ENCODE data around the gene NEGR1. TPM values are rescaled to one million over a fixed set of nuclear protein-coding genes. Genes with fewer than 3 reads are reported as not detected.
A peak's percentile ranks its signal among the peaks of the same experiment; 100 is the strongest.

Gene NEGR1
- total and polyA plus RNA-seq, 2 experiments from 2014 or later = 1.0 to 2.8 TPM

DNA sequence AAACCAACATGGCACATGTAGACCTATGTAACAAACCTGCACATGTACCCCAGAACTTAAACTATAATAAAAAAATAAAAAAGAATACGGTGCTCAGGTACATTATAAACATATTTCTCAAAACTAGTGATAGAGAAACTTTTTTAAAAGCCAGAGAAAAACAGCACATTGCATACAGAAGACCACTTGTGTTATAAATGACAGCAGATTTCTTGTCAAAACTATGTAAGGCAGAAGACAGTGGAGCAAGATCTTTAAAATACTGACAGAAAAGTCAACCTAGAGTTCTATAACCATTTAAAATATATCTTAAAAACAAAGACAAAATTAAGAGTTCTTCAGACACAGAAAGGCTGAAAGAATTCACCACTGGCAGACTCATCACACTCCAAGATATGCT is 144.7 kb downstream of the NEGR1 start:
- H3K79me2 ChIP-seq = no peaks in the 10 kb centered on the region
- no peaks in the 10 kb centered on the region for H3K9me2 ChIP-seq (replicated peaks; ENCODE audit: insufficient read depth)
- H3K27me3 ChIP-seq = no peaks in the 10 kb centered on the region
- no peaks in the 10 kb centered on the region for H3K9me3 ChIP-seq (ENCODE audit: low read depth)
- TF ChIP-seq EZH2 (IDR thresholded peaks at IDR 0.05; ENCODE audit: borderline replicate concordance) (no peak), EZH2phosphoT487 (IDR thresholded peaks at IDR 0.05; ENCODE audit: low read depth, severe bottlenecking, unreplicated experiment) (no peak)
- TF ChIP-seq, protein P1, sequence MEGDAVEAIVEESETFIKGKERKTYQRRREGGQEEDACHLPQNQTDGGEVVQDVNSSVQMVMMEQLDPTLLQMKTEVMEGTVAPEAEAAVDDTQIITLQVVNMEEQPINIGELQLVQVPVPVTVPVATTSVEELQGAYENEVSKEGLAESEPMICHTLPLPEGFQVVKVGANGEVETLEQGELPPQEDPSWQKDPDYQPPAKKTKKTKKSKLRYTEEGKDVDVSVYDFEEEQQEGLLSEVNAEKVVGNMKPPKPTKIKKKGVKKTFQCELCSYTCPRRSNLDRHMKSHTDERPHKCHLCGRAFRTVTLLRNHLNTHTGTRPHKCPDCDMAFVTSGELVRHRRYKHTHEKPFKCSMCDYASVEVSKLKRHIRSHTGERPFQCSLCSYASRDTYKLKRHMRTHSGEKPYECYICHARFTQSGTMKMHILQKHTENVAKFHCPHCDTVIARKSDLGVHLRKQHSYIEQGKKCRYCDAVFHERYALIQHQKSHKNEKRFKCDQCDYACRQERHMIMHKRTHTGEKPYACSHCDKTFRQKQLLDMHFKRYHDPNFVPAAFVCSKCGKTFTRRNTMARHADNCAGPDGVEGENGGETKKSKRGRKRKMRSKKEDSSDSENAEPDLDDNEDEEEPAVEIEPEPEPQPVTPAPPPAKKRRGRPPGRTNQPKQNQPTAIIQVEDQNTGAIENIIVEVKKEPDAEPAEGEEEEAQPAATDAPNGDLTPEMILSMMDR (IDR thresholded peaks at IDR 0.05; ENCODE audit: poor library complexity) = no peak
- no peak overlapping the region for H3K27ac ChIP-seq
- DNase-seq (ENCODE audit: low spot score) = no peak
- H3K4me2 ChIP-seq = no peak overlapping the region
- H3K36me3 ChIP-seq (replicated peaks; ENCODE audit: insufficient read depth, low read depth) = no peaks in the 10 kb centered on the region
- H2AFZ ChIP-seq = no peak overlapping the region
- H3K4me1 ChIP-seq (ENCODE audit: insufficient read depth) = no peaks in the 10 kb centered on the region
- H3K4me3 ChIP-seq = no peak overlapping the region
- no peaks in the 10 kb centered on the region for H4K20me1 ChIP-seq (ENCODE audit: insufficient read depth, poor library complexity, severe bottlenecking)
- WGBS (ENCODE audit: low lambda C conversion rate, missing lambda C conversion rate) = 67% methylated on average over 1 of the region's 1 CpG

DNA sequence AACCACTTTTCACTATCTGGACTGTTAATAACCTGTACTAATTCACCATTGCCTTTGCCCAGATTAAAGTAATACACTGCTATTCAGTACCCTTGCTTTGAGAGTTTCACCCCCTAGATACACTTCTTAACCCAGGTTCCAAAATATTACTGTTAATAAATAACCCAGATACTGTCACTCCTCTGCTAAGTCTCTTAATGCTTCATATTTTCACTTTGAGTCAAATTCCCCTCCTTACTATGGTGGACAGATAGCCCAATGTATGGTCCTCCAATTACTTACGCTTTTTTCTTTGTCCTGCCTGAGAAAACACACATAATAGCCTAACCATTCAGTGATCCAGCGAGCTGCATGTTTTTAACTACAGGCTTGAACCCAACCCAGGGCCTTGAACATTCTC is 152.5 kb downstream of the NEGR1 start:
- Histone ChIP-seq H4K20me1 (ENCODE audit: insufficient read depth, poor library complexity, severe bottlenecking) (no peaks in the 10 kb centered on the region), H3K4me1 (ENCODE audit: insufficient read depth) (no peaks in the 10 kb centered on the region), H3K4me2 (no peak overlapping the region), H3K79me2 (no peaks in the 10 kb centered on the region), H3K27ac (no peak overlapping the region), H2AFZ (no peak overlapping the region), H3K9me3 (ENCODE audit: low read depth) (no peaks in the 10 kb centered on the region), H3K27me3 (no peaks in the 10 kb centered on the region), H3K4me3 (no peak overlapping the region), H3K36me3 (replicated peaks; ENCODE audit: insufficient read depth, low read depth) (no peaks in the 10 kb centered on the region), H3K9me2 (replicated peaks; ENCODE audit: insufficient read depth) (no peaks in the 10 kb centered on the region)
- DNase-seq (ENCODE audit: low spot score) = no peak
- 96% methylated on average over 2 of the region's 2 CpGs for WGBS (ENCODE audit: low lambda C conversion rate, missing lambda C conversion rate)
- TF ChIP-seq, protein P1 (IDR thresholded peaks at IDR 0.05; ENCODE audit: poor library complexity) = no peak
- TF ChIP-seq EZH2 (IDR thresholded peaks at IDR 0.05; ENCODE audit: borderline replicate concordance) (no peak), EZH2phosphoT487 (IDR thresholded peaks at IDR 0.05; ENCODE audit: low read depth, severe bottlenecking, unreplicated experiment) (no peak)

DNA sequence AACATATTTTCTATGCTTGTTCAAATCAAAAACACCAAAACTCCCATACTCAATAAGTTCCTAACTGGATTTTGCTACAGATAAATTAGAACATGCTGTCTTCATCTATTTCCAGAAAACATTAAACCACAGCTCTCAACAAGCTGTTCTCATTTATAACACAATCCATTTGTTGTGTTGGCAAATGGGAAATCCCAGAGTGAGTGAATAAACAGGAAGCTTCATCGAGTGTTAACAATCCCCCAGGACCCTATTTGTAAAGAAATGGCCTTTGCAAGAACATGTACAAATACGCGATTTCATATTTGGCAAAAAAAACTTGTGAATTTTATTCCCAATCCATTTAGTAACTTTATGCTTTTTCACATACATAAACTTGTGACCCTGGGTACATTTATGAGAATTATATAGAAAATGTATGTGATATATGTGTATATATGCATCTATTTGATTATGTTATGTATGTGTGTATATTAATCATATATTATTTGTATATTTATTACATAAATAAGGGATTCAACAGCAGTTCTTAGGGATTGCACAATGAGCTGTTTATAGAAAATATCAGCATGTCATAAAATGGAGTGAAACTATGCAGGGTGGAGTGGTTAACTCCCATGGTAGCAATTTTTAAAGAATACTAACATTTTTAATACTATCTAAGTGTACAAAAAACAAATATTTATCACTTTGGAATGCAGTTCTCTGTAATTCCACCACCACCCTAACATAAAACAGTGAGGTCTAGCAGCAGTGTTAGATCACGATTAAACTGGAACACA is 160.0 kb downstream of the NEGR1 start:
- no peak overlapping the region for H3K27ac ChIP-seq
- WGBS (ENCODE audit: low lambda C conversion rate, missing lambda C conversion rate) = 63% methylated on average over 4 of the region's 4 CpGs

More for the DNA sequence above, 160.0 kb downstream of the NEGR1 start:
- H3K4me1 ChIP-seq (ENCODE audit: insufficient read depth) = no peaks in the 10 kb centered on the region
- no peak overlapping the region for H3K4me3 ChIP-seq
- no peaks in the 10 kb centered on the region for H3K9me3 ChIP-seq (ENCODE audit: low read depth)
- no peak overlapping the region for H3K4me2 ChIP-seq
- no peak overlapping the region for H2AFZ ChIP-seq
- H3K27me3 ChIP-seq = no peaks in the 10 kb centered on the region
- H3K36me3 ChIP-seq (replicated peaks; ENCODE audit: insufficient read depth, low read depth) = no peaks in the 10 kb centered on the region
- DNase-seq (ENCODE audit: low spot score) = peak; percentile 7
- TF ChIP-seq, protein P1 (IDR thresholded peaks at IDR 0.05; ENCODE audit: poor library complexity) = no peak
- no peak for TF ChIP-seq EZH2 (IDR thresholded peaks at IDR 0.05; ENCODE audit: borderline replicate concordance)
- no peak for TF ChIP-seq EZH2phosphoT487 (IDR thresholded peaks at IDR 0.05; ENCODE audit: low read depth, severe bottlenecking, unreplicated experiment)
- H4K20me1 ChIP-seq (ENCODE audit: insufficient read depth, poor library complexity, severe bottlenecking) = no peaks in the 10 kb centered on the region
- no peaks in the 10 kb centered on the region for H3K79me2 ChIP-seq
- no peaks in the 10 kb centered on the region for H3K9me2 ChIP-seq (replicated peaks; ENCODE audit: insufficient read depth)

Measured in hepatocyte (in vitro differentiated cells).